Activated naive CD4-positive, alpha-beta T cell treated with anti-CD3 and anti-CD28 coated beads, Interleukin-2, amount 50 U/mL, for 16 hours (primary cell): ENCODE data around the gene AP1G2.

Experiments
- DNase-seq: peaks from one replicate; pipeline ENCODE4 v3.0.0-alpha.2; 2020

Gene AP1G2

GRCh38 chr14:23570806-23571483, 3.4 kb upstream of the AP1G2 start:
- no peak for DNase-seq

- DNase-seq: no peak
Measured at GRCh38 chr14:23569443-23570151, 2.0 kb upstream of the AP1G2 start.

GRCh38 chr14:23568600-23569331, 1.2 kb upstream of the AP1G2 start:
- no peak for DNase-seq

- DNase-seq: no peak
Measured at GRCh38 chr14:23568021-23568599, 519 bp upstream of the AP1G2 start.

- no peak for DNase-seq
Measured at GRCh38 chr14:23566778-23567185, 809 bp downstream of the AP1G2 start.

- DNase-seq: no peak
Measured at GRCh38 chr14:23566112-23566777, 1.3 kb downstream of the AP1G2 start.

GRCh38 chr14:23565626-23566025, 2.0 kb downstream of the AP1G2 start:
- no peak for DNase-seq

GRCh38 chr14:23564876-23565275, 2.7 kb downstream of the AP1G2 start:
- no peak for DNase-seq

- DNase-seq: no peak
Measured at GRCh38 chr14:23564181-23564812, 3.3 kb downstream of the AP1G2 start.

GRCh38 chr14:23563473-23564180, 4.0 kb downstream of the AP1G2 start:
- DNase-seq: no peak

GRCh38 chr14:23562822-23563472, 4.6 kb downstream of the AP1G2 start:
- peak; percentile 66 for DNase-seq

- no peak for DNase-seq
Measured at GRCh38 chr14:23561873-23562821, 5.4 kb downstream of the AP1G2 start.

- no peak for DNase-seq
Measured at GRCh38 chr14:23561259-23561658, 6.3 kb downstream of the AP1G2 start.

GRCh38 chr14:23559926-23560520, 7.6 kb downstream of the AP1G2 start:
- DNase-seq: no peak

GRCh38 chr14:23559010-23559925, 8.3 kb downstream of the AP1G2 start:
- peak; percentile 75 for DNase-seq

- DNase-seq: no peak
Measured at GRCh38 chr14:23558346-23559009, 9.1 kb downstream of the AP1G2 start.

GRCh38 chr14:23557946-23558345, 9.6 kb downstream of the AP1G2 start:
- no peak for DNase-seq

- no peak for DNase-seq
Measured at GRCh38 chr14:23557521-23557920, 10.1 kb downstream of the AP1G2 start.
